Activated CD8-positive, alpha-beta T cell treated with anti-CD3 and anti-CD28 coated beads for 36 hours (primary cell): ENCODE results near the gene DMRTB1. TPM values are rescaled to one million over a fixed set of nuclear protein-coding genes. Genes with fewer than 3 reads are reported as not detected.

Source experiments
- ATAC-seq: fragments of 200-7000 bp; cut with Tn5 transposase; one replicate; pipeline ENCODE4 v1.10.0; 2021; ENCODE audit warnings: mild to moderate bottlenecking, moderate library complexity
- CTCF ChIA-PET: fragments of 350-600 bp; sonication (Branson Sonifier 250); formaldehyde crosslinking; loops from one replicate; lab custom pipeline; 2021; ENCODE audit warnings: antibody characterized with exemption; lab: Charles Lee
- POLR2A ChIA-PET: fragments of 350-600 bp; sonication (Branson Sonifier 250); formaldehyde crosslinking; loops from one replicate; lab custom pipeline; 2021; ENCODE audit warnings: antibody characterized with exemption; lab: Charles Lee
- DNase-seq: peaks from one replicate; pipeline ENCODE4 v3.0.0-alpha.2; 2020
- H3K27ac Mint-ChIP-seq: one replicate; pipeline ENCODE4 v1.8.0; 2021; ENCODE audit warnings: mild to moderate bottlenecking, mixed read lengths
- H3K27me3 Mint-ChIP-seq: one replicate; pipeline ENCODE4 v1.8.0; 2021; ENCODE audit warnings: mixed read lengths
- H3K36me3 Mint-ChIP-seq: one replicate; pipeline ENCODE4 v1.8.0; 2021; ENCODE audit warnings: low read depth, mixed read lengths
- H3K4me1 Mint-ChIP-seq: one replicate; pipeline ENCODE4 v1.8.0; 2021; ENCODE audit warnings: low read depth, mixed read lengths
- H3K4me3 Mint-ChIP-seq: one replicate; pipeline ENCODE4 v1.8.0; 2021; ENCODE audit warnings: mild to moderate bottlenecking, moderate library complexity, mixed read lengths
- H3K9me3 Mint-ChIP-seq: one replicate; pipeline ENCODE4 v1.8.0; 2021; ENCODE audit warnings: mixed read lengths
- CTCF ChIP-seq: fragments of 200-600 bp; IDR thresholded peaks from one replicate; pipeline ENCODE4 v1.8.0; 2022; ENCODE audit warnings: antibody characterized with exemption, mild to moderate bottlenecking
- intact Hi-C: fragments of 100-400 bp; cut with micrococcal nuclease; formaldehyde crosslinking; loops from one replicate; pipeline ENCODE4 v1.10.0; 2022
- total RNA-seq, 2 experiments: library from RNA; stranded (reverse); gene quantifications; one replicate each; pipeline ENCODE4 v1.2.3, GENCODE V29; 2021

DMRTB1 gene
- total RNA-seq, 2 experiments from 2014 or later: not detected

GRCh38 chr1:53421208-53421607 is 38.0 kb upstream of the DMRTB1 start:
- intact Hi-C loops: no loop called here
- TF ChIP-seq CTCF: no peak
- H3K36me3 Mint-ChIP-seq: no peaks in the 10 kb centered on the region
- H3K27me3 Mint-ChIP-seq: peaks cover 5% of the 10 kb centered on the region
- CTCF ChIA-PET: no interaction called here
- no peak for ATAC-seq
- no peak for DNase-seq
- no peak overlapping the region for H3K27ac Mint-ChIP-seq
- H3K9me3 Mint-ChIP-seq: peaks cover 9% of the 10 kb centered on the region
- H3K4me3 Mint-ChIP-seq: no peak overlapping the region
- POLR2A ChIA-PET: no interaction called here
- peaks cover 18% of the 10 kb centered on the region for H3K4me1 Mint-ChIP-seq

- intact Hi-C loops: no loop called here
- Mint-ChIP-seq H3K27me3 (peaks cover 2% of the 10 kb centered on the region), H3K27ac (no peak overlapping the region), H3K9me3 (no peaks in the 10 kb centered on the region), H3K4me3 (no peak overlapping the region), H3K4me1 (peaks cover 13% of the 10 kb centered on the region), H3K36me3 (no peaks in the 10 kb centered on the region)
- no peak for TF ChIP-seq CTCF
- ChIA-PET POLR2A (no interaction called here), CTCF (interaction anchor here (1.0 kb wide), 1 partner anchor 37 kb away, joined by 3 read pairs; no protein-coding TSS in a partner anchor)
- ATAC-seq (no peak), DNase-seq (no peak)
Measured at GRCh38 chr1:53430261-53430660, 28.9 kb upstream of the DMRTB1 start.

- CTCF ChIA-PET: interaction anchor here (1.0 to 2.2 kb wide), 2 partner anchors 38 to 153 kb away, joined by 3 to 7 read pairs; no protein-coding TSS in a partner anchor
- H3K27ac Mint-ChIP-seq: no peak overlapping the region
- peaks cover 2% of the 10 kb centered on the region for H3K27me3 Mint-ChIP-seq
- intact Hi-C loops: no loop called here
- POLR2A ChIA-PET: interaction anchor here (1.2 kb wide), 1 partner anchor 106 kb away, joined by 5 read pairs; no protein-coding TSS in a partner anchor
- H3K36me3 Mint-ChIP-seq: no peaks in the 10 kb centered on the region
- ATAC-seq (no peak), DNase-seq (no peak)
- peaks cover 13% of the 10 kb centered on the region for H3K4me1 Mint-ChIP-seq
- TF ChIP-seq CTCF: no peak
- no peak overlapping the region for H3K4me3 Mint-ChIP-seq
- no peaks in the 10 kb centered on the region for H3K9me3 Mint-ChIP-seq
Measured at GRCh38 chr1:53430779-53431178, 28.4 kb upstream of the DMRTB1 start.

GRCh38 chr1:53431244-53431643 is 28.0 kb upstream of the DMRTB1 start:
- H3K9me3 Mint-ChIP-seq: no peaks in the 10 kb centered on the region

More at GRCh38 chr1:53431244-53431643, 28.0 kb upstream of the DMRTB1 start:
- TF ChIP-seq CTCF: no peak
- CTCF ChIA-PET: interaction anchor here (1.0 to 2.2 kb wide), 2 partner anchors 38 to 153 kb away, joined by 3 to 7 read pairs; no protein-coding TSS in a partner anchor
- no peak overlapping the region for H3K4me3 Mint-ChIP-seq
- no peak for ATAC-seq
- peaks cover 13% of the 10 kb centered on the region for H3K4me1 Mint-ChIP-seq
- H3K27ac Mint-ChIP-seq: no peak overlapping the region
- no peaks in the 10 kb centered on the region for H3K36me3 Mint-ChIP-seq
- intact Hi-C loops: no loop called here
- POLR2A ChIA-PET: interaction anchor here (1.2 to 1.8 kb wide), 2 partner anchors 18 to 106 kb away, joined by 5 read pairs; no protein-coding TSS in a partner anchor
- DNase-seq: no peak
- peaks cover 2% of the 10 kb centered on the region for H3K27me3 Mint-ChIP-seq
